ENCODE results near the gene CDC73. TPM values are rescaled to one million over a fixed set of nuclear protein-coding genes. Genes with fewer than 3 reads are reported as not detected.

CDC73 gene
- total RNA-seq, 1 donor from 2014 or later, result 15.1 TPM

DNA sequence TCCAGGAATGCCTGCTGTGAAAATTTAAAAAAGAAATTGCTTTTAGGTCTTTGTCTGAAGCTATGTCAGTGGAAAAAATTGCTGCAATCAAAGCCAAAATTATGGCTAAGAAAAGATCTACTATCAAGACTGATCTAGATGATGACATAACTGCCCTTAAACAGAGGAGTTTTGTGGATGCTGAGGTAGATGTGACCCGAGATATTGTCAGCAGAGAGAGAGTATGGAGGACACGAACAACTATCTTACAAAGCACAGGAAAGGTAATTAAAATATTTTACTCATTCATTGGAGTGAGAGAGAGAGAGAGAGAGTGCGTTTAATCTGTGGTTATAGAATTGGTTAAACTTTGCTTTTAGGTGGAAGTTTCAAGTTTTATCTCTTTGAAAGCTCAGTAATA lies 20.0 kb downstream of the CDC73 start:
- TF ChIP-seq, protein P1, sequence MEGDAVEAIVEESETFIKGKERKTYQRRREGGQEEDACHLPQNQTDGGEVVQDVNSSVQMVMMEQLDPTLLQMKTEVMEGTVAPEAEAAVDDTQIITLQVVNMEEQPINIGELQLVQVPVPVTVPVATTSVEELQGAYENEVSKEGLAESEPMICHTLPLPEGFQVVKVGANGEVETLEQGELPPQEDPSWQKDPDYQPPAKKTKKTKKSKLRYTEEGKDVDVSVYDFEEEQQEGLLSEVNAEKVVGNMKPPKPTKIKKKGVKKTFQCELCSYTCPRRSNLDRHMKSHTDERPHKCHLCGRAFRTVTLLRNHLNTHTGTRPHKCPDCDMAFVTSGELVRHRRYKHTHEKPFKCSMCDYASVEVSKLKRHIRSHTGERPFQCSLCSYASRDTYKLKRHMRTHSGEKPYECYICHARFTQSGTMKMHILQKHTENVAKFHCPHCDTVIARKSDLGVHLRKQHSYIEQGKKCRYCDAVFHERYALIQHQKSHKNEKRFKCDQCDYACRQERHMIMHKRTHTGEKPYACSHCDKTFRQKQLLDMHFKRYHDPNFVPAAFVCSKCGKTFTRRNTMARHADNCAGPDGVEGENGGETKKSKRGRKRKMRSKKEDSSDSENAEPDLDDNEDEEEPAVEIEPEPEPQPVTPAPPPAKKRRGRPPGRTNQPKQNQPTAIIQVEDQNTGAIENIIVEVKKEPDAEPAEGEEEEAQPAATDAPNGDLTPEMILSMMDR (conservative IDR thresholded peaks at IDR 0.05; ENCODE audit: low read depth, low read length), result no peak
- no peak overlapping the region for H3K4me3 ChIP-seq (ENCODE audit: low read depth, low read length)
- DNase-seq (ENCODE audit: low read depth), result no peak

DNA sequence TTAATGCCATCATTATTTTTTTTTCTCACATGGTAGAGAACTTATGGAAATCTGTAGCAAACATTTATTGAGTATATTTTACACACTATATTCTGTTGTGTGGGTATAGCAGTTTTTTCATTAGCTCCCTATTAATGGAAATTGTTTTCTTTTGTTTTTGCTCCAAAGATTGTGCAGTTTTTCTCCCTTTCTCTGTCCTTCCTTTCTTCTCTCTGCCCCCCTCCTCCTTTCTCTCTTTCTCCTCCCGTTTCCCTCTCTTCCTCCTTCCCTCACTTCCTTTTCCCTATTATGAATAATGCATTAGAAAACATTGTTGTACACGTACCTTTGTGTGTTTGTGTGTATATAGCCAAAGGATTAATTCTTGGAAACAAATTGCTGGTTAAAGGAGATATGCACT lies 20.6 kb downstream of the CDC73 start:
- no peak for DNase-seq (ENCODE audit: low read depth)
- H3K4me3 ChIP-seq (ENCODE audit: low read depth, low read length), result no peak overlapping the region
- TF ChIP-seq, protein P1 (conservative IDR thresholded peaks at IDR 0.05; ENCODE audit: low read depth, low read length), result no peak

DNA sequence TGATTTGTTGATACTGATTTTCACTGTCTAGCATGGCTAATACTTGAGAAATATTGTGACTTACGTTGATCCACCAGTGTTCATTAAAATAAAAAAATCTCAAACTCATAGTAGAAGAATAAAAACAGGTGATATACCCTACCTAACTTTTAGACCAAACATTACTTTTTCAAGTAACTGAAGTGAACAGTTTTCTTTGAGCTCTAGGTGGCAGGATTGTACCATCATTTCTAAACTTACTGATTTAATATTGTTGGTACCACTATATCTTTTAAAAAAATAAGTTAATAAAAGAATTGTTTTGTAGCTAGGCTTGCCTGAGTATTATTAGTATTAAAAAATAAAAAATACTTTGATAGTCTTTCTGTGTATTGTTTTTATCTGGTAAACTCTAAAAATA lies 21.5 kb downstream of the CDC73 start:
- TF ChIP-seq, protein P1 (conservative IDR thresholded peaks at IDR 0.05; ENCODE audit: low read depth, low read length), result peak; percentile 46
- H3K4me3 ChIP-seq (ENCODE audit: low read depth, low read length), result no peak overlapping the region
- DNase-seq (ENCODE audit: low read depth), result no peak

DNA sequence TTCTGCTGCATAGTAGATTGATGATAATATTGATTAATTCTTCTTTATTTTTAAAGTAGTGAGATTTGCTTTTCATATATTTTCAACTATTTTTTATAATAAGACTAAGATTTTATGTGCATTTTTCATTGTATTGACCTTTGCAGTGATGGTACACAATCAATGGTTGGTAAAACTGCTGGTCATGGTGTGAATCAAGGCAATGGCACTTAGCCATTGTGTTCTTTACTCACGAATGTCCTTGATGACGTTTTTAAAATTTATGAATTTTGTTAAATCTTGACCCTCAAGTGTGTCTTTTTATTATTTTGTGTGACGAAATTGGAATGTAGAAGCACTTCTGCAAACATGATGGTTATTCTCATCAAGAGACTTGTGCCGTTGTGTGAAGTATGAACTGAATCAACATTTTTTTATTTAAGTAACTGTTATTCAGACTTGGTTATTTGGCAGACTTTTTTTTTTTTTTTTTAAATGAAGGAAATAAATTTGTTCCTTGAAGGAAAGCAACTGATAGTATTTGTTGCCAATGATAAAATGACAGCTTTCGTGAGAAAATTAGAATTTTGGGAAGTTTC lies 22.6 kb downstream of the CDC73 start:
- TF ChIP-seq, protein P1 (conservative IDR thresholded peaks at IDR 0.05; ENCODE audit: low read depth, low read length), result no peak
- no peak overlapping the region for H3K4me3 ChIP-seq (ENCODE audit: low read depth, low read length)
- DNase-seq (ENCODE audit: low read depth), result no peak

DNA sequence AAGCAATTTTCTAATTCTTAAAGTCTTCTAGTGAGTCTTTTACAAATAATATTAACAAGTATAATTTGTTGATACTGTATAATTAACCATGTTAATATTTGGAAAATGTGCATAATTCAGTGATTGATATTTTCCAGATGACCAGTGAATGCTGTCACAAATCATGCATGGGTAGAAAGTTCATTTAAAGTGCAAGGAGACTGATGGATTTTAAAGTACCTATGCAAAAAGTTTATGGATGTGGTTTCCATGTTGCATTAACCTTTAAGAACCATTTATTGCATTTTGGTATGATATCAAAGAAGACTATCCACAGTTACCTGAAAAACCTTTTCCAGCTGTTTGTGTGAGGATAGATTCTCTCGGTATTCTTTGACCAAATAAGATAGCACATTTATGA lies 23.2 kb downstream of the CDC73 start:
- H3K4me3 ChIP-seq (ENCODE audit: low read depth, low read length), result no peak overlapping the region
- DNase-seq (ENCODE audit: low read depth), result no peak
- TF ChIP-seq, protein P1 (conservative IDR thresholded peaks at IDR 0.05; ENCODE audit: low read depth, low read length), result no peak

DNA sequence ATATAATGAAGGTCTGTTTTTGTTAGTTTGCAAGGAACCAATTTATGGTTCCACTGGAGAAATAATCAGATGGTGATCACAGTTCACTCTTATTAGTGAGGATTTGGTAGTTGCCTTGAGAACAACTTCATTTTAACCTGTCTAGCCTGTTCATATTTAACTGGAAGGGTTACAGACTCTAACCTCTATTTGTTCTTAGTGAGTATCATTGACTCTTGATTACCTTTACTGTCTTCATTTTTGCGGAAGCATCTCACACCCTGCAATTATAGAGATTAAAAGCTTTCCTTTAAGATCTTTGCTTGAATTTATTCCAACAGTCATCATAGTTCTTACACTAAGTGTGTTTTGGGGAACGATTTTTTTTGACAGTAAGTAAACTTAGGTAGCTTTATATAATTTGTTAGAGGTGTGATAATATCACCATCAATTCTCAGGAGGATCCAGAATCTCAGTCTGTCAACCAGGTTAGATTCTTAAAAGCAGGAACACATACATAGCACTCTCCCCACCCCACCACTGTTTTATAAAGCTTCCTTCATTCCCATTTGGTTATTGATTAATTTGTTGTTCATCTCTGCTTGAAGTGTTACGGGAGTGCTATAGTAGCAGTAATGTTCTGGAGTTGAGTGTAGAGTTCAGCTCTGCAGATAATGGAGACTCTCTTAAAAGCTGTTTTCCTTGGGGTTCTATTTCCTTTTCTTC lies 34.4 kb downstream of the CDC73 start:
- TF ChIP-seq, protein P1 (conservative IDR thresholded peaks at IDR 0.05; ENCODE audit: low read depth, low read length), result no peak
- DNase-seq (ENCODE audit: low read depth), result peak; percentile 26
- no peak overlapping the region for H3K4me3 ChIP-seq (ENCODE audit: low read depth, low read length)

DNA sequence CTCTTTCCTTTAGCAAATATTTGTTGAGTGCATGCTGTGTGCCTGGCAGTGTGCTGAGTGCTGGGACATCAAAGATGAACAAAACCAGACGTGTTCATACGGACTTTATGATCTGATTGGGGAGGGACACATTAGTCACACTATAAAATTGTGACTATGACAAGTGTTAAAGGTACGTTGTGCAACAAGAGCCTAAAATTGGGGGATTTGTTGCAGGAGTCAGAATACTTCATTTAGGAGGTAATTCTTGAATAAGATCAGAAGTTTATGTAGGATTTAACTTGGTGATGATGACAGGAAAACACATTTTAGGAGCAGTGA lies 35.0 kb downstream of the CDC73 start:
- TF ChIP-seq, protein P1 (conservative IDR thresholded peaks at IDR 0.05; ENCODE audit: low read depth, low read length), result no peak
- DNase-seq (ENCODE audit: low read depth), result no peak
- H3K4me3 ChIP-seq (ENCODE audit: low read depth, low read length), result no peak overlapping the region
